ENCODE measurements around the gene USP17L12.
"Not testable (repeated sequence)": the region's sequence is repeated elsewhere in the genome, so short reads cannot be mapped to it uniquely, and the experiment has no call there.

DNA sequence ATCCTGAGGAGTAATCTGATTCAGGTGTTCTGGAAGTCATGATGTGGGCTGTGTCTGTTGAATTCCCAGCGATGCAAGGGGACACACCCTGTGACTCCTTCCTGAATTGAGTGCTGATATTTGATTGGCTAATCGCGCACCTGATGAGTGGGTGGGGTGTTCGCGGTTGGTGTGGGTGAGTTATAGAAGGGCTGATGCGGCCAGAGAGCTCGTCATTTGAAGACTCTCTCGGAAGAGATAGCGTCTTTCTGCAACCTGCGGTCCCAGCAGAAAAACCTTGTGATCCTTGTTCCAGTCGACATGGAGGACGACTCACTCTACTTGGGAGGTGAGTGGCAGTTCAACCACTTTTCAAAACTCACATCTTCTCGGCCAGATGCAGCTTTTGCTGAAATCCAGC is 9.6 kb upstream of the USP17L12 start, which contains the start of gene USP17L10:
- TF ChIP-seq, protein P1, sequence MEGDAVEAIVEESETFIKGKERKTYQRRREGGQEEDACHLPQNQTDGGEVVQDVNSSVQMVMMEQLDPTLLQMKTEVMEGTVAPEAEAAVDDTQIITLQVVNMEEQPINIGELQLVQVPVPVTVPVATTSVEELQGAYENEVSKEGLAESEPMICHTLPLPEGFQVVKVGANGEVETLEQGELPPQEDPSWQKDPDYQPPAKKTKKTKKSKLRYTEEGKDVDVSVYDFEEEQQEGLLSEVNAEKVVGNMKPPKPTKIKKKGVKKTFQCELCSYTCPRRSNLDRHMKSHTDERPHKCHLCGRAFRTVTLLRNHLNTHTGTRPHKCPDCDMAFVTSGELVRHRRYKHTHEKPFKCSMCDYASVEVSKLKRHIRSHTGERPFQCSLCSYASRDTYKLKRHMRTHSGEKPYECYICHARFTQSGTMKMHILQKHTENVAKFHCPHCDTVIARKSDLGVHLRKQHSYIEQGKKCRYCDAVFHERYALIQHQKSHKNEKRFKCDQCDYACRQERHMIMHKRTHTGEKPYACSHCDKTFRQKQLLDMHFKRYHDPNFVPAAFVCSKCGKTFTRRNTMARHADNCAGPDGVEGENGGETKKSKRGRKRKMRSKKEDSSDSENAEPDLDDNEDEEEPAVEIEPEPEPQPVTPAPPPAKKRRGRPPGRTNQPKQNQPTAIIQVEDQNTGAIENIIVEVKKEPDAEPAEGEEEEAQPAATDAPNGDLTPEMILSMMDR (IDR thresholded peaks at IDR 0.05; ENCODE audit: low read depth, low read length), result not testable (repeated sequence)
- TF ChIP-seq POLR2A (IDR thresholded peaks at IDR 0.05; ENCODE audit: extremely low read depth, insufficient read length), result not testable (repeated sequence)
- TF ChIP-seq, protein P2, sequence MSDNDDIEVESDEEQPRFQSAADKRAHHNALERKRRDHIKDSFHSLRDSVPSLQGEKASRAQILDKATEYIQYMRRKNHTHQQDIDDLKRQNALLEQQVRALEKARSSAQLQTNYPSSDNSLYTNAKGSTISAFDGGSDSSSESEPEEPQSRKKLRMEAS (IDR thresholded peaks at IDR 0.05; ENCODE audit: low read depth, low read length), result not testable (repeated sequence)
